ENCODE results near the gene ZNF792.
A peak's percentile ranks its signal among the peaks of the same experiment; 100 is the strongest.
"Not testable (repeated sequence)": the region's sequence is repeated elsewhere in the genome, so short reads cannot be mapped to it uniquely, and the experiment has no call there.

The ZNF792 gene

DNA sequence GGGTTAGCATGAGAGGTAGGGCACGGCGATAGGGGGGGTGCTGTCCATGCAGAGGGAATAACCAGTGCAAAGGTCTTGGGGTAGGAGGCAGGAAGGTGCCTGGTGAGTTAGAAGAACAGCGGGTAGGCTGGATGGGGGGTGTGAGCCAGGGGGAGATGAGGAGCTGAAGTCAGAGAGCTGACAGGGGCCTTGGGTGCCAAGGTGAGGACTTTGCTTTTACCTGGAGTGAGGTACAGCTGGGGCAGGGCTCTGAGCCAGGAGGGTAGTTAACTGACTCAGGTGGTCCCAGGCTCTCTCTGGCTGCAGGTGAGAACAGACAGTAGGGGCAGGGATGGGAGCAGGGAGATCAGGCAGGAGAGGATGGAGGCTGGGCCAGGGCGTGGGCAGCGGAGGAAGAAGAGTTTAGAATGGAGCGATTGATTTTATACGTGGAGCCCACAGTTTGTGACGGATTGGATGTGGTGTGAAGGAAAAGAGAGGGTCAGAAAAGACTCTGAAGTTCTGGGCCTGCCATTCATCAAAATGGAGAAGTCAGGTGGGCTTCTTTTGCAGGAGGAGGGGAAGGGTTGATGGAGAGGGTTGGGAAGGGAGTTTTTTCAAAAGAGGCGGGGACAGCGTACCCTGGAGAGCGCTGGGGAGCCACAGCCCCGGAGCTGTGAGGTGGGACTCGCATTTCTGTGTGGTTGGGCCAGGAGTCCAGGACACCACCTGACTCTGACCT, 34.9 kb upstream of the ZNF792 start:
- DNase-seq = no peak

DNA sequence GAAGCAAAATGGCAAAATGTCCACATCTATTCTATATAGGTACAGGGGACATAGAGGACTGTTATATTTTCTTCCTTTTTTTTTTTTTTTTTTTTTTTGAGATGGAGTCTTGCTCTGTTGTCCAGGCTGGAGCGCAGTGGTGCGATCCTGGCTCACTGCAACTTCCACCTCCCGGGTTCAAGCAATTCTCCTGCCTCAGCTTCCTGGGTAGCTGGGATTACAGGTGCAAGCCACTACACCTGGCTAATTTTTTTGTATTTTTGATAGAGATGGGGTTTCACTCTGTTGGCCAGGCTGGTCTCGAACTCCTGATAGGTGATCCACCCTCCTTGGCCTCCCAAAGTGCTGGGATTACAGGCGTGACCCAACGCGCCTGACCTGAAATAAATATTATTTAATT, 34.2 kb upstream of the ZNF792 start:
- not testable (repeated sequence) for DNase-seq

GRCh38 chr19:34997071-34997617, 33.1 kb upstream of the ZNF792 start:
- DNase-seq = no peak

GRCh38 chr19:34995551-34995950, 31.5 kb upstream of the ZNF792 start:
- no peak for DNase-seq

DNA sequence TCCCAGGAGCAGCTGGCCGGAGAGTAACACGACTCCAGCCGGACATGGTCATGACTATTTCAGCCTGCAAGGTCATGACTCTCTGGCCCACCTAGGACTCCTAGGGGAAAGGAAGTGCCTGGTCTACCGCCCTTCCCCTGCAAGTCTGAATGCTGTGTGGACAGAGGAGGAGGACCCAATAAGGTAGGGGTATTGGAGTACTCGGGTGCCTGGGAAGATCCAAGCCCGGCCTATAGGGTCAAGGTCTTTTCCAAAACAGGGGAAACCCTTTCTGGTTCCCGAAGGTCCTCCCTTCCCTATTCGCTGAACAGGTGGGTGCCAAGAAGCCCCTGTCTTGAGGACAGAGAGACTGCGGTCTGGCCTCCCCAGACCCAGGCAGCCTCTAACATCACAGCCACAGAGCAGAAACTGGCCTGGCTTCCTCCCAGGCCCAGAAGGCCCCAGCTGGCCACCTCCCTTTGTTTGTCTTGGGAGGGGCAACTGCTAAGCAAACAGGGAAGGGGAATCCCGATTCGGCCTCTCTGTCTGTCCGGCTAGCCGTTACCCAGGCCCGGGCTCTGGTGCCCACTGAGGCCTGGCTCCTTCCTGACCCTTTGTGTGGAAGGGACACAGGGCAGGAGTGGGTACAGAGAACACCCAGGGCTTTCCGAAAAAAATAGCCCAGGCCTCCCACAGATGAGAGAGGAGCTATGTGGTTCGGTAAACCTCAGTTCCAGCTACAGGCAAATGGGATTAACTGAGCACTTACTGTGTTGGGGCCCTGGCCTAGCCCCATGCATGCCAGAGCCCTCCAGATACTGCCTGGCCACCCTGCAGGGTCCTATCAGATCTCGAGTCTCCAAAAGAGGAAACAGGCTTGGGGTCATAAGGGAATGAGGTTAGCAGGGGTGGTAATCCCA, 30.9 kb upstream of the ZNF792 start:
- DNase-seq = no peak

DNA sequence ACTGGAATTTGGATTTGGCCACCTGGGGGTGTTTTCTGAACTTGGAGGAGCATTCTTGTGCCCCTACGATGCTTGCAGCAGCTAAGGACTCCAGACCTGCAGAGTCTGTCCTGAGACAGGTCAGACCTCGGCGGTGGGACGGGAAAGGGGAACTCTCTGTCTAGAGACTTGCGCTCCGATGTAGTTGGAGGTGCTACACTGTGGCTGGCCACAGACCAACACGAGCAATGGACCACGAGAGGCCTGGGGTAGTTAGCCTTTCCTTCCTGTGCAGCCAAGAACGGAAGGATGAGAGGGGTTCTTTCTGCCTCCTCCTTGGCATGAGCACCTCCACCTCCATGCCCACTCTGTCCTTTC, 30.2 kb upstream of the ZNF792 start:
- no peak for DNase-seq

DNA sequence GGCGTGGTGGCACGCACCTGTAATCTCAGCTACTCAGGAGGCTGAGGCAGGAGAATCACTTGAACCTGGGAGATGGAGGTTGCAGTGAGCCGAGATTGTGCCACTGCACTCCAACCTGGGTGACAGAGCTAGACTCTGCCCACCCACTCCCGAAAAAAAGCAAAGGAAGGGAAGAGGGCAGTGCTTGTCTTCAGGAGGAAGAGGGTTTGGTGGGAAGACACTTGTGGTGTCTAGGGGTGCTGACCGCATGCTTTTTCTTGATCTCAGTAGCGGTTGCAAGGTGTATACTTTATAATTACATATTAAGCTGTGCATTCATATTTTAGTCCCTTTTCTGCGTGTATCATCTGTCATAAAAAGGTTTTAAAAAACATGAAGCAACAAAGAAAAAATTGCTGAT, 28.6 kb upstream of the ZNF792 start:
- not testable (repeated sequence) for DNase-seq

DNA sequence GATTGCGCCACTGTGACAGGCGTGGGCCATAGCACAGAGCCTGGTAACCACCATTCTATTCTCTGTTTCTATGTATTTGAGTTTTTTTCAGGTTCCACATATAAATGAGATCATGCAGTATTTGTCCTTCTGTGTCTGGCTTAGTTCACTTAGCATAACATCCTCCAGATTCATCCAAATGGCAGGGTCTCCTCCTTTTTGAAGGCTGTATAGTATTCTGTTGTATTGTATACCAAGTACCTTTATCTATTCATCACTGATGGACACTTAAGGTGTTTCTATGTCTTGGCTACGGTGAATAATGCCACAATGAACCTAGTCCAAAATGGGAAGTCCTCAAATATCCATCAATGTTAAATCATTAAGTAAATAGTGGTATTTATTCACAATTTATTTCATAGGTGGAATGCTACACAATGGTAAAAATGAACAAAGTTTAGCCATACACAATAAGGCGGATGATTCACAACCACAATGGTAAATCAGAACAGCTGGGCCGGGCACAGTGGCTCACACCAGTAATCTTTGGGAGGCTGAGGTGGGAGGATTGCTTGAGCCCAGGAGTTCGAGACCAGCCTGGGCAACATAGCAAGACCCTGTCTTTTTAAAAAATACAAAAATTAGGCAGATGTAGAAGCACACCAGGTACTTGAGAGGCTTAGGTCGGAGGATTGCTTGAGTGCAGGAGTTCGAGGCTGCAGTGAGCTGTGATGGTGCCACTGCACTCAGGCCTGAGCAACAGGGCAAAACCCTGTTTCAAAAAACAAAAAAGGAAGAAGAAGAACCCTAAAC, 27.7 kb upstream of the ZNF792 start:
- no peak for DNase-seq

GRCh38 chr19:34990578-34991192, 26.7 kb upstream of the ZNF792 start:
- peak; percentile 51 to 66 for DNase-seq

DNA sequence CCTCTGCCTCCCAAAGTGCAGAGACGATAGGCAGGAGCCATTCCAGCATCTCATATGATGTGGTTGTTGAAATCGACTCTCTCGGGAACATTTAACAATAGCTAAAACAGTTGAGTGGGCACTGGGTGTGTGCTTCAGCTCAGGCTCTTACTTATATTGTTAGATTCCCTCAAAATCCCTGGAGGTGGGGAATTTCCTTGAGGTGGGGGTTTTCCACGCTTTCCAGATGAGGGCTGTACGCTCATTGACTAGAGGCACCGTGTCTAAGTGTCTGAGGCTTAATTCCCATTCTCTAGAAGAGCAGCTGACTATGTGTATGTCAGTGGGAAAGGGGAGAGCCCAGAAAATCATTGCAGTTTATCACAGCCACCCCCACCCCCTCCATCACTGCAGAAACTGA, 25.3 kb upstream of the ZNF792 start:
- no peak for DNase-seq

- DNase-seq = no peak
Measured at GRCh38 chr19:34988119-34988518, 24.1 kb upstream of the ZNF792 start.

DNA sequence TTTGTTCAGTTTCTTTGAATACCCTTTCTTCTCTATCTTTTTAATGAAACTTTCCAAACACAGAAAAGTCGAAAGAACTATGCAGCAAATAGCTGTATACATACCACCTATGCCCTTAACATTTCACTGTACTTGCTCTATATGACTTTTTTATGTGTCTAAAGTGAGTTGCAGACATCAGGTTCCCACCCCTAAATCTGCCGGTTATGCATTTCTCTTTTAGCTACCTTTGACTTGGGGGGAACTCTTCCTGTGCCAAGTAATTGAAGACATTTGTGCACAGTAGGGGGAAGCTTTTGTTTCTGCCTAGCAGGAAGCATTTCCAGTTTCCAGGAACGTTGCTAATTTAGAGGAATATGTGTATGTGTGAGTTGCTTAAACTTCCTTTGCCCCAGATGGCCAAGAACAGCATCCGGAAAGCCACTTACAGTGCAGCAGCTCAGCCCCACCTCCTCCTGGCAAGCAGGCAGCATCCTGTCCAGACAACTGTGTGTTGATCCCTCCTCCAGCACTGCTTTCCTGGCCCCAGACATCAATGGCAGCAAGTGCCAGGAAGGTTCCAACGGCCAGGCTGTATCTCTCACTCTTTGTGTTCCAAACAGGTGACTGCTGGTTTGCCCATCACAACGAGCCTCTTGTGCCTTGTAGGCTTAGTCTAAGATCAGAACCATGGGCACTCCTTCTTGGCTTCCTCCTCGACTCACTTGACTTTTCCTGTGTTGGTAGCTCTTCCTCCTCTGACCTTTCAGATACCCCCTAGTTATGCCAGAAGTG, 21.4 kb upstream of the ZNF792 start:
- no peak for DNase-seq

- DNase-seq = no peak
Measured at GRCh38 chr19:34984287-34984686, 20.3 kb upstream of the ZNF792 start.

- no peak for DNase-seq
Measured at GRCh38 chr19:34983786-34984185, 19.8 kb upstream of the ZNF792 start.

- DNase-seq = no peak
Measured at GRCh38 chr19:34982275-34982674, 18.2 kb upstream of the ZNF792 start.

DNA sequence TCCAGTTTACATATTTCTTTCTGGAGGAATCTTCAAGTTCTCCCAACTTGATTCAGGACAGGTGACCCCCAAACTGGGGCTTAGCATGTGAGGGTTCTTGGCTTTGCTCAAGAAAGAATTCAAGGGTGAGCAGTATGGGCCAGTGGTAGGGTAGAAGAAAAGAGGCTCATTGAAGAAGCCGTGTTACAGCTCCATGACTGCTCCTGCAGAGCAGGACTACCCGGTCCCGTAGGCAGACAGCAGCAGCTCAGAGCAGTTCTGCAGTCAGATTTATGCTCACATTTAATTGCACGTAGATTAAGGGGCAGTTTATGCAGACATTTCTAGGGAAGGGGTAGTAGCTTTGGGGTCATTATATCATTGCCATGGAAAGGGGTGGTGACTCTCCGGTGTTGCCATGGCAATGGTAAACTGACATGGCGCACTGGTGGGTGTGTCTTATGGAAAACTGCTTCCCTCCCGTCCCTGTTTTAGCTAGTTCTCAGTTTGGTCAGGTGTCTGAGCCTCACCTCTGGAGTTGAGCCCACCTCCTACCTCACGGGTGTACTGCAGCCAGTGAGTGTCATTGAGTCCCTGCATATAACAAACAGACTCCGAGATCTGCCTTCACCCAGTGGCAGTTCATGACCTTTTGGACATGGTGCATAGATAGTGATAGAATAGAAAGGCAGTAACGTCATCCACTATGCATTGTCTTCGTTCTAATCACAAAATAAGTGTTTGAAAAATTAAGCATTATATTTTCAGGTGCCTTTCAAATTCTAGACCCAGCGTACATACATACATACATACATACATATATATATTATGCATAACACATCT, 16.0 kb upstream of the ZNF792 start:
- no peak for DNase-seq

DNA sequence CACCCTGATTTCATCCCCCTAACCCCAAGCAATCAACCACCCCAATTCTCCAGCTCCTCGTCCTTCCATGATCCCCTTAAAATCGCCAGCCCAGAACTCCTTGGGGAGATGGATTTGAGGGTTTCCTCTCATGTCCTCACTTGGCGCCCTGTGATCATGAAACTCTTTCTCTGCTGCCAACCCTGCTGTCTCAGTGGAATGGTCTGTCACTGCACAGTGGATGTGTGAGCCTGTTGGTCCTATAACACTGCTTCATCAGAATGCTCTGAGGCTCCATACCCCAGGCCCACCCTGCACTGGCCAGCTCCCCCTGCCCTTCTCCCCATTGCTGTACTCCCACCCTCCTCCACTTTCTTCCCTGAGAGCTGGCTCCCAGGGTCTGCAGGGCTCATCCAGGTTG, 12.6 kb upstream of the ZNF792 start:
- no peak for DNase-seq

DNA sequence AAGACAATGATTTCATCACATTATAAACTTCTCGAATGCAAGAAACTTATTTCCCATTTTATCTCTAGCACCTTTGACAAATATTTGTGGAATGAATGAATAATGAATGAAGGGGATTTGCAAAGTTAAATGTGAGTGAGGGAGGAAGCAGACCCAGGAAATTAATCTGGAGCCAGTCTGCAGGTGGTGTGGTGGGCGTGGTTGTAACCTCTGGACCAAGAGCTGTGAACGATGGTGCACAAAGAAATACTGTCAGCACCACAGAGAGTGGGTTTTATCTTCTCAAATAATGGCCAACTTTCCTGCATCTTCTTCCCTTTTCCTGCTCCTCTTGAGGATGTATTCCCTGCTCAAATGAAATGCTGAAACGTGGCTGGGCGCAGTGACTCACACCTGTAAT, 11.0 kb upstream of the ZNF792 start:
- DNase-seq = no peak

GRCh38 chr19:34974646-34975045, 10.6 kb upstream of the ZNF792 start:
- no peak for DNase-seq

- DNase-seq = no peak
Measured at GRCh38 chr19:34972163-34972705, 8.2 kb upstream of the ZNF792 start.

All from stimulated activated CD4-positive, alpha-beta T cell treated with anti-CD3 and anti-CD28 coated beads, Interleukin-2, amount 100 ng/mL, for 24 hours (primary cell).